Measurements from ENCODE around the gene LIMS2. TPM values are rescaled to one million over a fixed set of nuclear protein-coding genes. Genes with fewer than 3 reads are reported as not detected.

LIMS2 gene
- total RNA-seq, 1 donor from 2014 or later: 161 TPM

- no peaks in the 10 kb centered on the region for H3K27me3 ChIP-seq
- no peak for TF ChIP-seq CTCF (IDR thresholded peaks at IDR 0.05)
- peaks cover 25% of the 10 kb centered on the region for H3K4me1 ChIP-seq
- no peak overlapping the region for H3K27ac ChIP-seq
- no peak overlapping the region for H3K4me3 ChIP-seq
- intact Hi-C loops (cut with DNase I): no loop called here
- H3K9me3 ChIP-seq: no peaks in the 10 kb centered on the region
- ATAC-seq (no peak), DNase-seq (no peak)
- peaks cover 8% of the 10 kb centered on the region for H3K36me3 ChIP-seq
Measured at GRCh38 chr2:127698553-127699355, 23.4 kb upstream of the LIMS2 start.

- H3K9me3 ChIP-seq: no peaks in the 10 kb centered on the region
- H3K27ac ChIP-seq: no peak overlapping the region
- no peak for DNase-seq
- no peaks in the 10 kb centered on the region for H3K36me3 ChIP-seq
- H3K27me3 ChIP-seq: no peaks in the 10 kb centered on the region
- H3K4me1 ChIP-seq: peaks cover 14% of the 10 kb centered on the region
- no peak overlapping the region for H3K4me3 ChIP-seq
- ATAC-seq: no peak
- no peak for TF ChIP-seq CTCF (IDR thresholded peaks at IDR 0.05)
- intact Hi-C loops (cut with DNase I): no loop called here
Measured at GRCh38 chr2:127697482-127698180, 22.3 kb upstream of the LIMS2 start.

DNA sequence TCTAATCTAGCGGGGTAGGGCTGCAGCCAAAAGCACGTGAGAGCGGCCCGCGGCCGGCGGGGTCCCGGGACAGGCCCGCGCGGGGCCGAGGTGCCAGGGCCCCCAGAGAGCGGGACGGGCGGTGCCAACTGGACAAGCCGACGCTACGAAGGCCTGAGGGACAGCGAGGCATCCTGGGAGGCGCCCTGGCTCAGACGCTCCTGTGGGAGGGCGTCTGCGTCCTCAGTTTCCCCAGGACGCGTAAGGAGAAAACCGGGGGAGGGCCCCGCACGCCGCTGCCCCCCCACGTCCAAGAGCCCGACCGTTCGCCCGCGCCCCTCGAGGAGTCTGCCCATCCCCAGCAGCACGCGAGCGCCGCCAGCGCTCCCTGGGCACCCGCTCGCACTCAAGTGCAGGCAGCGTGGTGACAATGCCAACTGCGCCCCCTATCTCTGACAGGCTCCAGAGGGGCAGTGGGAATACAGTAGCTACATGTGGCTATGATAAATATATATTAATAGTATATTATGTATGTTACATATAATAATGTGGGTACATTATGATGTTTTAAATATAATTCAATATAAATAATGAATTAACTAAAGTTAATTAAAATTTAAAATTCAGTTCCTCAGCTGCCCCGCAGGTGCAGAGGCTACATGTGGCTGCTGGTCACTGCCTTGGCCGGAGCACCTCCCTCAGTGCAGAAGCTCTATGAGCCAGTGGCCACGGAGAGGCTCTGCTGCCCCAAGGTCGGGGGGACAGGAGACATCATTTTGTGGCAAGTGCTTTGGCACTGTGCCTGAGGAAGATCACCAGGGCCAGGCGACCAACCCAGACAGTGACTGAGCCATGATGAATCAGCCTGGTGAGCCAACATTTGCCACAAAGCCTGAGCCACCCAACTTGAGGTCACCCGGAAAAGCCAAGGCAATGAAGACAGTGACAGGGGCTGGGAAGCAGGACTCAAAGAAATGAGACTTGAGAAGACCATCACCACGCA, 20.5 kb upstream of the LIMS2 start:
- TF ChIP-seq CTCF (IDR thresholded peaks at IDR 0.05): peak; percentile 50
- no peaks in the 10 kb centered on the region for H3K27me3 ChIP-seq
- ATAC-seq (peak; percentile 73), DNase-seq (no peak)
- H3K36me3 ChIP-seq: no peaks in the 10 kb centered on the region
- intact Hi-C loops (cut with DNase I): no loop called here
- peaks cover 7% of the 10 kb centered on the region for H3K4me1 ChIP-seq
- H3K9me3 ChIP-seq: no peaks in the 10 kb centered on the region
- H3K4me3 ChIP-seq: peak overlapping the region; percentile 4
- no peak overlapping the region for H3K27ac ChIP-seq

DNA sequence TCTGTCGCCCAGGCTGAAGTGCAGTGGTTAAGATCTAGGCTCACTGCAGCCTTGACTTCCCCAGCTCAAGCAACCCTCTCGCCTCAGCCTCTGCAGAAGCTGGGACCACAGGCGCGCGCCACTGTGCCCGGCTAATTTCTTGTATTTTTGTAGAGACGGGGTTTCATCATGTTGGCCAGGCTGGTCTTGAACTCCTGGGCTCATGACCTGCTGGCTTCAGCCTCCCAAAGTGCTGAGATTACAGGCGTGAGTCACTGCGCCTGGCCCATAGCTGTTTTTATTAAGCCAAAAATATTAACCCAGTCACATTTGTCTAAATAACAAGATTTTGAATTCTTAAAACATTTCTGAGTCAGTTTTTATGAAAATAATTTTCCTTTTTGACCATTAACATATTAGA, 19.7 kb upstream of the LIMS2 start:
- intact Hi-C loops (cut with DNase I): no loop called here
- ATAC-seq (no peak), DNase-seq (no peak)
- H3K27me3 ChIP-seq: no peaks in the 10 kb centered on the region
- H3K27ac ChIP-seq: no peak overlapping the region
- H3K4me3 ChIP-seq: no peak overlapping the region
- no peaks in the 10 kb centered on the region for H3K9me3 ChIP-seq
- no peaks in the 10 kb centered on the region for H3K36me3 ChIP-seq
- no peak for TF ChIP-seq CTCF (IDR thresholded peaks at IDR 0.05)
- H3K4me1 ChIP-seq: no peaks in the 10 kb centered on the region

GRCh38 chr2:127690696-127691095, 15.4 kb upstream of the LIMS2 start:
- intact Hi-C loops (cut with DNase I): no loop called here
- no peaks in the 10 kb centered on the region for H3K9me3 ChIP-seq
- H3K4me1 ChIP-seq: no peaks in the 10 kb centered on the region
- no peak for TF ChIP-seq CTCF (IDR thresholded peaks at IDR 0.05)
- no peaks in the 10 kb centered on the region for H3K27me3 ChIP-seq
- ATAC-seq (no peak), DNase-seq (no peak)
- H3K27ac ChIP-seq: no peak overlapping the region
- no peak overlapping the region for H3K4me3 ChIP-seq
- H3K36me3 ChIP-seq: no peaks in the 10 kb centered on the region
